Neural cell (in vitro differentiated cells): ENCODE measurements around the gene RAX. TPM values are rescaled to one million over a fixed set of nuclear protein-coding genes. Genes with fewer than 3 reads are reported as not detected.
A peak's percentile ranks its signal among the peaks of the same experiment; 100 is the strongest.

Experiments used
- H2AFZ ChIP-seq: fragments of 200-600, 300-800 bp; sonication (generic), shearing (Covaris generic); 2 replicates; pipeline ENCODE4 v1.6.0; 2014; ENCODE audit warnings: low read depth, mild to moderate bottlenecking, antibody characterized with exemption, low read length, moderate library complexity
- H3F3A ChIP-seq: fragments of 200-600 bp; shearing (Covaris generic); 2 replicates; pipeline ENCODE4 v1.6.1; 2016; ENCODE audit warnings: mild to moderate bottlenecking, moderate library complexity, mixed read lengths, antibody characterized with exemption, low read length; ENCODE audit not compliant: insufficient read depth, poor library complexity, severe bottlenecking
- H3K27ac ChIP-seq: fragments of 200-600, 300-800 bp; sonication (generic), shearing (Covaris generic); 2 replicates; pipeline ENCODE4 v1.5.1; 2014; ENCODE audit warnings: mild to moderate bottlenecking, low read length, moderate library complexity
- H3K27me3 ChIP-seq: fragments of 300-800, 200-600 bp; sonication (generic), shearing (Covaris generic); 2 replicates; pipeline ENCODE4 v1.6.0; 2014; ENCODE audit warnings: mild to moderate bottlenecking, low read depth, low read length, moderate library complexity; ENCODE audit not compliant: insufficient read depth
- H3K36me3 ChIP-seq: fragments of 300-800, 200-600 bp; sonication (generic), shearing (Covaris generic); 2 replicates; pipeline ENCODE4 v1.5.1; 2014; ENCODE audit warnings: mild to moderate bottlenecking, antibody characterized with exemption, low read length, moderate library complexity; ENCODE audit not compliant: insufficient read depth
- H3K4me2 ChIP-seq: fragments of 300-800, 200-600 bp; sonication (generic), shearing (Covaris generic); 2 replicates; pipeline ENCODE4 v1.6.0; 2014; ENCODE audit warnings: mild to moderate bottlenecking, low read length
- H3K4me3 ChIP-seq: fragments of 300-800, 200-600 bp; sonication (generic), shearing (Covaris generic); 2 replicates; pipeline ENCODE4 v1.5.1; 2014; ENCODE audit warnings: mild to moderate bottlenecking, low read length, moderate library complexity
- H3K79me2 ChIP-seq: fragments of 200-600 bp; shearing (Covaris generic); replicated peaks from 2 replicates; pipeline ENCODE4 v1.6.0; 2014; ENCODE audit warnings: mild to moderate bottlenecking, low read length, moderate library complexity; ENCODE audit not compliant: insufficient read depth
- H3K9ac ChIP-seq: fragments of 300-800, 200-600 bp; sonication (generic), shearing (Covaris generic); 2 replicates; pipeline ENCODE4 v1.6.1; 2016; ENCODE audit warnings: mild to moderate bottlenecking, low read length, mixed read lengths
- H3K9me2 ChIP-seq: fragments of 200-600 bp; shearing (Covaris generic); 2 replicates; pipeline ENCODE4 v1.6.1; 2016; ENCODE audit warnings: mild to moderate bottlenecking, low read length, mixed read lengths; ENCODE audit not compliant: insufficient read depth
- H3K9me3 ChIP-seq: fragments of 200-600, 300-800 bp; sonication (generic), shearing (Covaris generic); 2 replicates; pipeline ENCODE4 v1.6.1; 2016; ENCODE audit warnings: mild to moderate bottlenecking, mixed run types, low read length, moderate library complexity, mixed read lengths
- H4K20me1 ChIP-seq: fragments of 200-600 bp; shearing (Covaris generic); 2 replicates; pipeline ENCODE4 v1.6.1; 2016; ENCODE audit warnings: mild to moderate bottlenecking, mixed run types; ENCODE audit not compliant: insufficient read depth
- CTCF ChIP-seq: fragments of 450-650 bp; IDR thresholded peaks from 2 replicates; pipeline ENCODE4 v1.5.1; 2014; ENCODE audit warnings: antibody characterized with exemption, mild to moderate bottlenecking, moderate library complexity; ENCODE audit not compliant: poor library complexity, severe bottlenecking
- EP300 ChIP-seq: fragments of 450-650 bp; conservative IDR thresholded peaks from 2 replicates; pipeline ENCODE4 v1.6.1; 2014; ENCODE audit warnings: antibody characterized with exemption, mild to moderate bottlenecking, moderate library complexity; ENCODE audit not compliant: poor library complexity, severe bottlenecking
- EZH2 ChIP-seq: fragments of 200-600, 300-800 bp; shearing (Covaris generic), sonication (generic); IDR thresholded peaks from 2 replicates; pipeline ENCODE4 v1.6.1; 2014; ENCODE audit warnings: antibody characterized with exemption, low read length, borderline replicate concordance, mild to moderate bottlenecking; ENCODE audit not compliant: insufficient read depth, poor library complexity, severe bottlenecking
- MXI1 ChIP-seq: fragments of 450-650 bp; conservative IDR thresholded peaks from 2 replicates; pipeline ENCODE4 v1.6.1; 2014; ENCODE audit warnings: antibody characterized with exemption, mild to moderate bottlenecking; ENCODE audit not compliant: poor library complexity, severe bottlenecking
- POLR2AphosphoS5 ChIP-seq: IDR thresholded peaks from 2 replicates; pipeline ENCODE4 v1.6.1; 2012
- RAD21 ChIP-seq: fragments of 450-650 bp; conservative IDR thresholded peaks from 2 replicates; pipeline ENCODE4 v1.6.1; 2014; ENCODE audit warnings: antibody characterized with exemption, mild to moderate bottlenecking, moderate library complexity
- SMC3 ChIP-seq: fragments of 450-650 bp; conservative IDR thresholded peaks from 2 replicates; pipeline ENCODE4 v1.6.1; 2014; ENCODE audit warnings: antibody characterized with exemption, mild to moderate bottlenecking, moderate library complexity; ENCODE audit not compliant: poor library complexity
- TAF1 ChIP-seq: IDR thresholded peaks from 2 replicates; pipeline ENCODE4 v1.6.1; 2012; ENCODE audit warnings: low read depth
- polyA plus RNA-seq: library from polyadenylated mRNA; depleted of rRNA; stranded (reverse); fragments of >200 nt; gene quantifications from 2 replicates; pipeline ENCODE4 v1.2.3, GENCODE V29; 2014

The RAX gene
- polyA plus RNA-seq, 1 donor from 2014 or later, result not detected

- Histone ChIP-seq H3K9me2 (no peaks in the 10 kb centered on the region), H3K9me3 (no peaks in the 10 kb centered on the region), H3K27me3 (peaks cover 69% of the 10 kb centered on the region), H3K79me2 (no peaks in the 10 kb centered on the region), H3K27ac (no peak within 1 kb of the TSS), H2AFZ (no peak within 1 kb of the TSS), H3K36me3 (no peaks in the 10 kb centered on the region), H3K4me3 (peak within 1 kb of the TSS; percentile 70), H4K20me1 (no peaks in the 10 kb centered on the region), H3K4me2 (peak within 1 kb of the TSS; percentile 65), H3F3A (no peaks in the 10 kb centered on the region), H3K9ac (peak within 1 kb of the TSS; percentile 3)
- no peak for TF ChIP-seq EZH2
- no peak for TF ChIP-seq RAD21
Observed at GRCh38 chr18:59219672-59220163, 53.5 kb downstream of the RAX start, which contains the start of gene GRP. TSS of gene GRP (plus strand) at chr18:59220158. CDS start at chr18:59220266, 108 bp downstream.

- H3K36me3 ChIP-seq, result no peaks in the 10 kb centered on the region
- H4K20me1 ChIP-seq, result no peaks in the 10 kb centered on the region
- H3K27me3 ChIP-seq, result peaks cover 64% of the 10 kb centered on the region
- H3K9me2 ChIP-seq, result no peaks in the 10 kb centered on the region
- H3K79me2 ChIP-seq, result no peaks in the 10 kb centered on the region
- H3K4me3 ChIP-seq, result no peak overlapping the region
- H3K4me2 ChIP-seq, result no peak overlapping the region
- no peaks in the 10 kb centered on the region for H3K9me3 ChIP-seq
- no peak overlapping the region for H3K27ac ChIP-seq
- no peak overlapping the region for H3K9ac ChIP-seq
- H3F3A ChIP-seq, result no peaks in the 10 kb centered on the region
- no peak overlapping the region for H2AFZ ChIP-seq
- TF ChIP-seq SMC3 (no peak), CTCF (no peak), TAF1 (no peak), EP300 (no peak), MXI1 (no peak), POLR2AphosphoS5 (no peak)
Observed at GRCh38 chr18:59218018-59218417, 55.2 kb downstream of the RAX start.

Other genes with a start within 250 kb of the RAX start
- 211 and 245 TPM in 2 replicates for gene SEC11C, start 133.6 kb downstream of the RAX start, polyA plus RNA-seq
- gene GRP, start 53.3 kb downstream of the RAX start, polyA plus RNA-seq, result not detected in 2 replicates
- gene CPLX4, start 45.2 kb upstream of the RAX start, polyA plus RNA-seq, result not detected in 2 replicates
- gene LMAN1, start 85.8 kb upstream of the RAX start, polyA plus RNA-seq, result 49.8 and 50.3 TPM in 2 replicates